SK-N-MC (cell line): Measurements from ENCODE around the gene KCNAB3.

Source experiments
- EZH2 ChIP-seq: fragments of 200-600 bp; sonication (generic); IDR thresholded peaks from one replicate; pipeline ENCODE4 v1.6.1; 2017; ENCODE audit warnings: antibody characterized with exemption
- FOXP2 ChIP-seq: optimal IDR thresholded peaks from 2 replicates; pipeline ENCODE3; 2011; ENCODE audit warnings: mild to moderate bottlenecking, moderate library complexity; ENCODE audit not compliant: insufficient read depth; ENCODE audit errors: extremely low read length, control extremely low read depth
- POLR2AphosphoS5 ChIP-seq: IDR thresholded peaks from 2 replicates; pipeline ENCODE4 v1.6.1; 2012; ENCODE audit warnings: mild to moderate bottlenecking, low read depth, low read length, borderline replicate concordance

- TF ChIP-seq EZH2 = no peak
- no peak for TF ChIP-seq POLR2AphosphoS5
- no peak for TF ChIP-seq FOXP2
Measured at GRCh38 chr17:7888184-7888920, 41.3 kb downstream of the KCNAB3 start, which contains the start of gene CHD3.
